Erythroblast (primary cell): ENCODE data around the gene ACER3.

Source experiments
- GATA1 ChIP-seq: IDR thresholded peaks from 2 replicates; pipeline ENCODE4 v1.6.1; 2011; ENCODE audit warnings: low read depth, mild to moderate bottlenecking, control low read depth, low read length, moderate library complexity
- POLR2A ChIP-seq: IDR thresholded peaks from 2 replicates; pipeline ENCODE4 v1.6.1; 2011; ENCODE audit warnings: mild to moderate bottlenecking, low read length

DNA sequence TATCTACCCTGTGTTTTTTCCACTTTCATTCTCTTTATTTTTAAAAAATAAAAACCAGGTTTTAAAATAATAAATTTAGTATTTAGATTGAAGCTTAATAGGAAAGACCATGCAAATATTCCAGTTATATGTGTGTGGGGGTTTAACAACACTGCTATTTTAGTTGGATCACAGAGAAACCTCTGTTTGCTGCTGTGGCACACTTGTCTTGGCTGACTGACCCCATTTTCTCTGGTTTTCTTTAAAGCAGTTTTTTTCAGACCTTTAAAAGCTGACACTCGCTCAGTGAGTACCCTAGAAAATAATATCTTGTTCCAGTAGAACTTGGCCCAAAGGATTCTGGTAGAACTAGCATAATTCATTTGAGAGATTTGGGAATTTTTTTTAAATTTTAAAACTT, 31.6 kb downstream of the ACER3 start:
- no peak for TF ChIP-seq POLR2A
- no peak for TF ChIP-seq GATA1
